GM21515 (cell line): ENCODE data around the gene LRP1.

Experiments
- ATAC-seq: cut with Tn5 transposase; IDR thresholded peaks from one replicate; pipeline ENCODE4 v1.9.1; 2021; ENCODE audit not compliant: unreplicated experiment

LRP1 gene

DNA sequence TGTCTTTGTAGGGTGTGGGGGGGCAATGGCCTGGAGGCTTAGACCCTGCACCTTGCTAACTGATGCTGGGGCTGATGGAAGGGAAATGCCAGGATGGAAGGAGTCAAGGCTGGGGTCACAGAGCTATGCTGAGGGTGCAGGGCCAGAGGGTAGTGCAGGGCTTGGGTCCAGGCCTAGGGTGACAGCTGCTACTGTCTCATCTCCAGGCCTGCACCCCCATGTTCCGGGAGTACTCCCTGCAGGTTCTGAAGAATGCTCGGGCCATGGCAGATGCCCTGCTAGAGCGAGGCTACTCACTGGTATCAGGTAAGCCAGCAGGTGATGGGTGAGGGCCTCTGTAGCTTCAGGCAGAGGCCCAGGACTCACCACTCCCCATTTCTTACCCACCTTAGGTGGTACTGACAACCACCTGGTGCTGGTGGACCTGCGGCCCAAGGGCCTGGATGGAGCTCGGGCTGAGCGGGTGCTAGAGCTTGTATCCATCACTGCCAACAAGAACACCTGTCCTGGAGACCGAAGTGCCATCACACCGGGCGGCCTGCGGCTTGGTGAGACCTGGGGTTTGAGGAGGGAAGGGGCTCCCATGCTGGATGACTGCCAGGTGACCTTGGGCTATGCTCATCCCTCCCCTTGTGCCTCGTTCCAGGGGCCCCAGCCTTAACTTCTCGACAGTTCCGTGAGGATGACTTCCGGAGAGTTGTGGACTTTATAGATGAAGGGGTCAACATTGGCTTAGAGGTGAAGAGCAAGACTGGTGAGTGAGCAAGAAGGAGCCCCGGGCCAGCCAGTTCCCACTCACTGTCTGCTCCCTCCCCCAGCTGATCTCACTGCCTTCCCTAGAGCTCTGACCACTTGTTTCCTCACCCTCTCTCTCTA lies 105.3 kb downstream of the LRP1 start:
- ATAC-seq: no peak

DNA sequence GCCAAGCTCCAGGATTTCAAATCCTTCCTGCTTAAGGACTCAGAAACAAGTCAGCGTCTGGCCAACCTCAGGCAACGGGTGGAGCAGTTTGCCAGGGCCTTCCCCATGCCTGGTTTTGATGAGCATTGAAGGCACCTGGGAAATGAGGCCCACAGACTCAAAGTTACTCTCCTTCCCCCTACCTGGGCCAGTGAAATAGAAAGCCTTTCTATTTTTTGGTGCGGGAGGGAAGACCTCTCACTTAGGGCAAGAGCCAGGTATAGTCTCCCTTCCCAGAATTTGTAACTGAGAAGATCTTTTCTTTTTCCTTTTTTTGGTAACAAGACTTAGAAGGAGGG lies 105.9 kb downstream of the LRP1 start:
- ATAC-seq: no peak

DNA sequence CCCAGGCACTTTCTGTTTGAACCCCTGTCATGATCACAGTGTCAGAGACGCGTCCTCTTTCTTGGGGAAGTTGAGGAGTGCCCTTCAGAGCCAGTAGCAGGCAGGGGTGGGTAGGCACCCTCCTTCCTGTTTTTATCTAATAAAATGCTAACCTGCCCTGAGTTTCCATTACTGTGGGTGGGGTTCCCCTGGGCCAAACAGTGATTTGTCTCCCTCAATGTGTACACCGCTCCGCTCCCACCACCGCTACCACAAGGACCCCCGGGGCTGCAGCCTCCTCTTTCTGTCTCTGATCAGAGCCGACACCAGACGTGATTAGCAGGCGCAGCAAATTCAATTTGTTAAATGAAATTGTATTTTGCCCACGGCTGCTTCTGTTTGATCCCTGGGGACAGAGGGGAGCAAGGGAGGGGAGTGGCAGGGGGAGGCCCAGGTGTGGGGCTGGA lies 106.3 kb downstream of the LRP1 start:
- ATAC-seq: no peak

DNA sequence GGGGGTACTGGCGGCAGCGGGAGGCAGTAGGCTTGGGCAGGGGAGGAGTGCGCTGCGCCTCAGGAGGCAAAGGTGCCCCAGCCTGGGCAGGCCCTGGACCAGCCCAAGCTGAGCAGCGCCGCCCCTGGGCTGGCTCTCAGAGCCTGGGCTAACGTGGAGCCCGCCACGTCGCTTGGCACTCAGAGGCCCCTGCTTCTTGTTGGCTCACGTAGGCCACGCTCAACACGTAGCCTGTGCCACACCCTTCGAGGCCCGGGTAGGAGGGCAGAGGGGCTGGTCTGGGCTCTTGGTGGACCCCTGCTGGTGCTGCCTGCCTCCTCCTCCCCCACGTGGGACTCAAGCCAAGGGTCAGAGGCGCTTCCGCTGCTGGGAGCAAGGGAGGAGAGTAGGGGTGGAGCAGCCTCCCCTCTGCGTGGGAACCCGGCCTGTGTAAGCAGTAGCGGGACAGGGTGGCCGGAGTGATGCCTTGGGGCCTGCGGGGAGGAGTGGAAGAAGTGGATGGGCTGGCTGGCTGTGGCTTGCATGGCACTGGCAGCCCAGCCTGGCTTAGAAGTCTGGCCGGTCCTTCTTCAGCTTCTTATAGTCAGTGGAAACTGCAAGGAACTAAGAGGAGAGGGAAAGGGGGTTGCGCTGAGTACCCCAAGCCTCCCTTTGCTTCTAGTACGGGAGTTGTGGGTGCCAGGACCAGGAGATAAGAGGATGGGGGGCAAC lies 106.9 kb downstream of the LRP1 start:
- ATAC-seq: no peak

DNA sequence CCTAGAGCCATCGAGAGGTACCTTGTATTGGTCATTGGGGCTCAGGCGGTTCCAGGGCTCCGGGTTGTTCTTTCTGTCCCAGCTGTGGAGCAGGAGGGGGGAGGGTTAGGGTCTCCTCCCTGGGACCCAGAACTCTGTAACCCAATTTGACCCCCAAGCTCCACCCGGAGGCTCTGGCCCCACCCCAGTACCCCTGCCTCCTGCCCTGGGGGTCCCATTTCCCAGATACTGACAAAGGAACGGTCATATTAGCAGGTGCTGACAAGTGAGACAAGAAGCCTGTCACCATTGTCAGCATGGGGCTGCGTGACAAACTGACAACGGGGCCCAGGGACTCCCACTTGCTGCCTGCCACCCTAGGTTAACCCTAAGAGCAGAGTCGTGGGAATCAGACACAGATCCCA lies 107.4 kb downstream of the LRP1 start:
- ATAC-seq: no peak

DNA sequence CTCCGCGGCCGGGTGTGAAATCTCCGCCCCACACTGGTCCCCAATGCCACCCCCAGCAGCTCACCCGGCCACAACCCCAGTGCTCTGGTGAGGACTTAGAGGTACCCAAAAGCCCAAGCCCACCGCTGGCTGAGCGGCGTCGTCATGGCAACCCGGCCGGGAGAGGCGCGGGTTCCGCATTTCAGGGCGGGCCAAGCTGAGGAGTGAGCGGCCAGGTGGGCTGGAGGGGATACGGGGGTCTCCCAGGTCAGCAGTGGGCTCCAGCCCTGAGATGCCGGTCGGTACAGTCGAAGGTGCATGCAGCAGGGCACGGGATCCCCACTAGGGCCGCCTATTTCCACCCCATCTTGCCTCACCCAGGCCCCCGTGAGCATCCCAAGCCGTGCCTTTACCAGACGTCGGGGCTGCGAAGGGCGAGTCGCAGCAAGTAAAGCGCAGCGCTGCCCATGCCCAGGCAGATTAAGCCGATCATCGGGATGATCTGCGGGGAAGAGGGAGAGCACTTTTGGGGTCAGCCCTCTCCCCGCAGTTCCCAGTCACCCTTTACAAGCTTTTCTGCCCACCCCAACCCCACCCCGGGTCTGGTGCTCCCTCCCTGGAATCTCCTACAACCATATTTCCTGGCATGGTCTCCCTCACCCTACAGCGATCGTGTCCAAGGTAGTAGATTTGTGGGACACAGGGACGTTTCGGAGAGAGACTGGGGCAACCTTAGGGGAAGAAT lies 108.1 kb downstream of the LRP1 start:
- no peak for ATAC-seq

DNA sequence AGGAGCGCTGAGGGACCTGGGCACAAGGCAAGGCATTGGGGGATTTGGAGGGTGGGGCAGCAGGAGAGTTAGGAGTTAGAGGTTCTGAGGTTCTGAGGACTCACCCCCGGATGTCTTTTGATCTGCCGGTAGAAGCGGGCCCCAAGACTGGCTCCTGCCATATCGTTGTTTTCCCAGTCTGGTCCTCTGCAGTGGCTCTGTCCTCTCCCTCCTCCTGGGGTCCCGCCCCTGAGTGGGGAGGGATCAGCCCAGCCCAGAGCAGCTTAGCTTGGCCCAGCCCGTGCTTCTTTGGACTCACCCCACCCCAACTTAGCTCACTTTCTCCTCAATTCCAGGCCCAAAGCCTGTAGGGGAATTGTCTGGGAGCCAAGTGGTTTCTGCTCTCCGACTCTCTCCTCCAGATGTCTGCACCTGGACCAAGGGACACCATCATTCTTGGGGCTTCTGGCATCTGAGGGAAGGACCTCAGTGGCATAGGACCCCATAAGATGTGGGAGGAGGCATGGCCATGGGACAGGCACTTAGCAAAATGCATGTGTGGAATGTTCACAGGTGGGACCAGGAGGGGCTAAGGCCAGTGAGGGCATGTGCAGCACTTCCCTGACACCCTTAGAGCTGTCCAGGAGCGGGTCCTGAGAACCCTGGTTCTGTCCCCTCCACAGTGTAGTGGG lies 108.8 kb downstream of the LRP1 start:
- ATAC-seq: no peak

DNA sequence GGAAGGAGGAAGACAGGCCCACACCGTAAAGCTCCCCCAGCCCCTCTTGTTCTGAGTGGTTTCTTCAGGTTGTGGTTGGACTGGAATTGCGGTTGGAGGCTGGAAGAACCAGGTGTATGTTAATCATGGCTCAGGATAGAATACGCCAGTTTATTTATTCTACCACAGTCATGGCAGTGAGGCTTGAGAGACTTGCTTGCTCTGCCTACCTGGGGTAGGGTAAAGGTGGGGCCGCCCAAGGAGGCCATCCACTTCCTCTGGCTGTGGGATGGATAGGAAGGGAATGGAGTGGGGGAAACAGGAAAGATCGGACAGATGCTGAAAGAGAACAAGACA lies 109.3 kb downstream of the LRP1 start:
- no peak for ATAC-seq

DNA sequence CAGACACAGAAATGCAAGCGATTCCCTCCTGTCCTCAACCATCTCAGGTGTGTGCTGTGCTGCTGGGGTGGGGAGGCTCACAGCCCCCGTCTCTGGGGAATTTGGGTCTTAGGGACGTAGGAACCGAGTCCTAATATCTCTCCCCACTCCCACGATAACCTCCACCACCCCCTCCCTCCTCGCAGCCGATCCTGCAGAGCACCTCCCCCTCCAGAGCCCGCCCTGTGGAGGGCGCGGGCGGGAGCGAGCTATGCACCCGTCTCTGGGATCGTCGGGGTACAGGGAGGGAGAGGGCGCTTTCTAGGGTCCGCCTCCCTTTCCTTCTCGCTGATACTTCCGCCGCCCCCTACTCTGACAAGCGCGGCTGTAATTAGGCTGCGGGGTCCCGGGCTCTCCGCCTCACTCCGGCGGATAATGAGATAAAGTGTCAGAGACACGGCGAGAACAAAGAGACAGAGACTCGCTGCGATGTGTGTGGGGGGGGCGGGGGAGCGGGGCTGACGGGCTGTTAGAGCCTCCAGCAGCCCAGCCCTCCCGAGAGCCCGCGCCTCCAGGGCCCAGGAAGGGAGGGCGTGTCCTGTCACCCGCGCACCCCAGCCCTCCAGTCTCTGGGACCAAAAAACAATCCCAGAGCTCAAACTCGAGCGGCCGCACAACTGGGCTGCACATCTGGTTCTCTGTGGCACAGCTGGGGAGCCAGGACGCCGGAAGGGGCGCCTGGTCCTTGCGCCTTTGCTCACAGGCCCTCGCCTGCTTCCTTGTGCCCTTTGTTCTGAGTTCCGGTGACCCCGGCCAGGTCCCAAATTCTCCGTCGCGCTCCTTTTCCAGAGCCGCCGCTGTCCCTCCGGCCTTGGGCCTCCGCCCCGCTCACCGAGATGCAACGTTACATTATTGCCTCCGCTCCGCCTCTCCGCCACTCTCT lies 109.9 kb downstream of the LRP1 start:
- ATAC-seq: no peak

DNA sequence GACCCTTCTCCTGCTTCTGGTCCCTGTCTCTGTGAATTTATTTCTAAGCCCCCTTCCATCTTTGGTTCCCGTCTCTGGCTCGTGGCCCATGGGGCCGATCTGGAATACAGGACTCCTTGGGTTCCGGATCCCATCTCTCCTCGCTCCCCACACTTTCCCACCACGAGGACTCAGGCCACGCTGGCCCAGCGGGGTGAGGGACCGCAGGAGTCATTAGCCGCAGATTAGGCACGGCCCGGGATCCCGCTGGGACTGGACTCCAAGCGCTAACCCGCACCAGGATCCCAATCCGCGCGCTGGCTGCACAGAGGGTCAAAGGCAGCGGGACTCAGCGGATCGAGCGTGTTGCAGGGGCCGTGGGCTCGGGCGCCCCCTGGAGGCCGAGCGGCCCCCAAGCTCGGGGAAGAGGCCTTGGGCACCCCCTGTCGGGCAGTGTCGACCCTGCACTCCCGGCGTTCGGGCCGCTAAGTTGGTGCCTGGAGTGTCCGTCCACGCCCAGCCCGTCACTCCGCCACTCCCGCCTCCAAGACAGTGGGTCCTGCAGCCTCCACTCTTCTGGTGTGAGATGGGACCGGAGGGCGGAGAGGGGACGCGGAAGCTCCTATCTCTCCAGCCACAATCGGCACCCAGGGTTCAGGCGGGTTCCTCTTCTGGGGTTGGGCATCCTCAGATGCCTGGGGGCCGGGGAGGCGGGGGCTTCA lies 110.7 kb downstream of the LRP1 start:
- peak; percentile 50 for ATAC-seq

DNA sequence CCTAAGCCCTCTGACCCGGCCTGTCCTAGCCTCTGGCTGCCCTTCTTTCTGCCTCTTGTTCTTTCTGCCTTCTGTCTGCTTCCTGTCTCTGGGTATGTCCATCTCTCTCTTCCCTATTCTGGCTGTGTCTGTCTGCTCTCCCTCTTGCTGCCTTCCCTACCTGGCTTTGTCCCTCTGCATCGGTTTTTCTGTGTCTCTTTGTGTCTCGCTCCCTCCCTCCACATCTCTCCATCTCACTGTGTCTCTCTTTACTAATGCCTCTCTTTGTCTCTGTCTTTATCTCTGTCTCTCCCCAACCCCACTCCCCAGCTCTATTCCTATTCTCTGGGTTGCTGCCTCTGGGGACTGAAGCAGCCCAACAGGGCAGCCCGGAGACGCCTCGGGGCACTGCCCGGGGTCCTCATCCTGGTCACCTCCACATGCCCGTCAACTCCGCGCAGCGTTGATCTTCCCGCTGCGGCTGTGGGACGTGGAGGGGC lies 111.3 kb downstream of the LRP1 start:
- no peak for ATAC-seq

DNA sequence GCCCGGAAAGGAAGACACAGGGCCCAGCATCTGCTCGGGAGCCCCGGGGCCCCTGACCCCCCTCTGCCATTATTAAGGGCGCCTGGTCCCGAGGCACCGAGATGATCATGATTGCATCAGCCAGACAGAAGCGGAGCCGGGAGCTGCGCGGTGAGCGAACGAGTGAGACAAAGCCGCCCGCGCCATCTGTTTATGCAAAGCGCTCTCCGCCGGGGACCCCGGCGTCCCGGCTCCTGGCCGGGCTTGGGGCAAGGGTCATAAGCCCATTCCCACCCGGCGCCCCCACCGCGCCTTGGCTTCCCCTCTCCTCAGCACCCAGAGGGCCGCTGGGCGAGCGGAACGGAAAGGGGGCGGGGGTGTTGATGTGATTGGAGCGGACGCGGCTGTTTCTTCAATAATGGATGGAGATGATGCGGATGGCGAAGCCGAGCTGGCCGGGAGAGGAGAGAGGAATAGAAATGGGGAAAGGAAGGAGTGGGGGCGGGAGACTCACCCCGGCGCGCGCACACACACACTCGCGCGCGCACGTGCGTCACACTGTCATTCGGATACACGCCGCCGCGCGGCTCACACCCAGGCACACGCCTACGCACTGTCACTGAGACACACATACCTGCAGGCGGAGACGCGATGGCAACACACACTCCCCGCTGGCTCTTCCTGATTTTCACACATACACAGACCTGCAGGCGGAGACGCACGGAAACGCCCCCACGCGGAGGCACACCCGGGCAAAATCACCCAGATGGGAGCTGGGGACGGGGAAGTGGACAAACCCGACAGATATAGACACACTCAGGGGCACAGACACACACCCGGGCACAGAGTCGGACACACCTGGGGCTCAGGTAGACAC lies 112.0 kb downstream of the LRP1 start:
- ATAC-seq: no peak

DNA sequence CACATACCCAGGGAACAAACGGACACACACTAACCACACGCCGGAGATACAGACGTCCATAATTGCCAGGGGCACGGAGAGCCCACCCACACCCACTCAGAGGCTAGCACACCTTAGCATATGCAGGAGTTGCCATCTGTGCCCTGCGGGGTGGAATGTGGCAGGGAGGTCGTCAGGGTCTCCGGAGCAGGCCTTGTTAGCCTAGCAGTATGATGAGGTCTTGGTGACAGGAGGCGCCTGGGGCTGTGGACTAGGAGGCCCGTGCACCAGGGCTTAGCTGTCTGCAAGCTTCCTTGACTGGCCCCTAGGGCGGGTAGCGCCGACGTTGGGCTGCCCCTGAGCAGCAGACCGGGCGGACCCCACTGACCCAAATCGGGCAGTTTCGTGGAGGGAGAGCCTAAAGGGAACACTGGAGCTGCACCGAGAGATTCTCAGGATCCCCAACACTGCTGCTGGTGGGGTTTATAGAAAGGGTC lies 112.7 kb downstream of the LRP1 start:
- ATAC-seq: no peak

DNA sequence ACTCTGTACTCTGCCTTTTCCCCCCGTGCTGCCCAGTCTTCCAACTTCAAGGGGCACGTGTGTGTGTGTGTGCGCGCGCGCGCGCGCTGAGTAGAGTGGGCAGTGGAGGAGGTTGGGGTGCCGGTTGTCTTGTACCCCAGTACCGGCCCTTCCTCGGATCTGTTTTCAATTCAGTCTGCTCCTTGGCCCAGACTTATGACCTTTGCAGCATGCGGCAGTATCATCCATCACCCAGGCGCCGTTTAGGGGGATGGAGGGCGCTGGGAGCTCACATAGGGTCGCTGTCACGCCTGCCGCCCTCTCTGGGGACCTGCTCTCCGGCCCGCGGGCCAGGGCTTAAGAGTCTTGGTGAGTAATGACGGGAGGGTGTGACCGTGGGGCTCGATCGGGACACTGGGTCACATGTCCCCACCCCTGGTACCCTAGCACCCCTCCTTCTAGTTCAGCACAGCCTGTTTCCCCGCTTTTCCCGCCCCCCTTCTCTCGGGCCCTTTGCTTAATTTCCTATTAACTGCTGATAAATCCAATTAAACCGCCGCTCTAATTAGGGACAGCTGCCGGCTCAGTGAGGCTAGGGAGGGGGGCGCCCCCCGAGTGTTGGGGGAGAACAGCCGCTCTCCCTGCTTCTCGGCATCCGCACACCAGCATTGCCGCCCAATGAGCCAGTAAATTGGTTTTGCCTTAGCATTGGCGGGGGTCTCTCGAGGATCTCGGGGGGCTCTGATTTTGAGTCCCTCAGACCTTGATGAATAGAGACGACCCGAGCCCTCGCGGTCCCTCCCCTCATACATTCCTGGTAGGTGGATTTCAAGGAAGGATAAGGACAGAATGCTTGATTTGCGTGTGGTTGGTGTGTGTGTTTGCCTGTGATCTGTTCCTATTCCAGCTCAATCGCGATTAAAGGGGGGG lies 113.4 kb downstream of the LRP1 start:
- no peak for ATAC-seq

DNA sequence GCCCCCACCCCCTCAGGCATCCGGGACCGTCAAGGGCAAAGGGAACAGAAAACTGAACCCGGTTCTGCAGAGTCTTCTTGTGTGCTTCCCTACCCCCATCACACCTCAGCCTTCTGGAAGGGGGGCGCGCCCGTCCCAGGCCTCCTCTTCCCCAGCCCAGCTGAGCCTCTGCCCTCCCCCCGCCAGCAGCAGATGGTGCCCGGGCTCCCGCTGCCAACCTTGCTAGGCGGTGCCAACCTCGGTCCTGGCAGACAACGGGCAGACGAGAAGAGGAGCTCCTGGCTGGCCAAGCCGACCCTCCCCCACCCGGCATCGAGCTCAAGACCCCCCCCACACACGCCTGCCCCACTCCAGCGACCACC lies 114.0 kb downstream of the LRP1 start:
- ATAC-seq: no peak

DNA sequence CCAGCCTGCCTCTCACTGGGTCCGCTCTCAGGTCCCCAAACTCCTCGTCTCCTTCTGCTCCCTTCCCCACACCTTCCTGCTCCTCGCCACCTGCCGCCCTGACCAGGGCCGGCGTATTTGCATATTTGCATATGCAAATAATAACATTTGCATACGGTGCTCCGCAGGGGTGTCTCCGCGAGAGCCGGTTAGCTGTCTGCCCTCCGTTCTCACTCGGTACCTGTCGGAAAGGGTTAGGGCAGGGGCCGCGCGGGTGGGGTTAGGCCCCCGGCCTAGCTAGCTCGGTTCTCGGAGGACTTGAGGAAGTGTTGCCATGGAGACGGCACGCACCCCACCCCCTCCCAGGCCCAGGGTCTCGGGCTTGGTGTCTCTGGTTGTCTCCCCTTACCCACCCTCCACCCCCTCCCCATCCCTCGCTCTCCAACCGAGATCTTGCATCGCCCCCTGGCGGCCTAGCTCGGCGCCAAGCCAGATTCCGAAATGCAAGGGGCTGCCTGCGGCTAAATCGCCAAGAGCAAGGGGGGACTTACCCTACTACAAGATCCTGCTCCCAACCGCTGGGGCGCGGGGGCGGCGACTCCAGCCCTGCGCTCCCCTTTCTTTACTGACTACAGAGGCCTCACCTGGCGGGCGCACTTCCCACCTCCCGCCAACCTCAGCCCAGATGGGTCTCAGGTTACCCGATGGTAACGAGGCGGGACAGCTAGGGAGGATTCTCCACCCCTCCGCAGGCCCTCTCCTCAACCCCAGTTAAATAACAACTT lies 114.6 kb downstream of the LRP1 start:
- ATAC-seq: no peak
